ENCODE results near the gene HAPLN1. TPM values are rescaled to one million over a fixed set of nuclear protein-coding genes. Genes with fewer than 3 reads are reported as not detected.

The HAPLN1 gene
- total RNA-seq, 1 experiment from 2014 or later = not detected

DNA sequence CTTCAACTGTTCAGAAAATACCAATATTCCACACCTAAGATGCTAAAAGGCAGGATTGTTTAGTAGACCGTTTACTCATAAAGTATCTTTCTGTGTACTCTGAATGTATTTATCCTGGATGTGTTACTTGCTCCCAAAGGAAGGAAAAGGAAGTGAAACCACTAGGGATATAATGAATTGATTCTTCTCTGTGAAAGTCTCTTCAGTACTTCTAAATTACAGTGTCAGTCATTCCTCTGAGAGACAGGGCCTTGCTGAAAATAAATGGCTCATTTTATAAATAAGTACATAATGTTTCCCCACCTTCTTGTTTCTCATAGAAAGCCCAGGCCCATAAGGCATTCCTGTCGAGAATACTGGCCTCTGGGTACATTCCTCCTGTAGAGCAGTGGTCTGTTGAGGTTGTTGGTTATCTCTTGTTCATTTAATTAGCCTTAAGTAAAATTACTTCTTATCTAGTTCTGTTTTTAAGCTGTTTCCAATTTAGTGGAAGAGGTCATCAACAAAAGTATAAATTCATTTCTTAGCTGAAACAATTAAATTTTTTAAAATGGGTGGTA, 1.6 kb downstream of the HAPLN1 start:
- H3K4me1 Mint-ChIP-seq (ENCODE audit: insufficient read depth, unreplicated experiment) = peaks cover 5% of the 10 kb centered on the region
- no peak overlapping the region for H3K4me3 Mint-ChIP-seq (ENCODE audit: unreplicated experiment)
- TF ChIP-seq, protein P1, sequence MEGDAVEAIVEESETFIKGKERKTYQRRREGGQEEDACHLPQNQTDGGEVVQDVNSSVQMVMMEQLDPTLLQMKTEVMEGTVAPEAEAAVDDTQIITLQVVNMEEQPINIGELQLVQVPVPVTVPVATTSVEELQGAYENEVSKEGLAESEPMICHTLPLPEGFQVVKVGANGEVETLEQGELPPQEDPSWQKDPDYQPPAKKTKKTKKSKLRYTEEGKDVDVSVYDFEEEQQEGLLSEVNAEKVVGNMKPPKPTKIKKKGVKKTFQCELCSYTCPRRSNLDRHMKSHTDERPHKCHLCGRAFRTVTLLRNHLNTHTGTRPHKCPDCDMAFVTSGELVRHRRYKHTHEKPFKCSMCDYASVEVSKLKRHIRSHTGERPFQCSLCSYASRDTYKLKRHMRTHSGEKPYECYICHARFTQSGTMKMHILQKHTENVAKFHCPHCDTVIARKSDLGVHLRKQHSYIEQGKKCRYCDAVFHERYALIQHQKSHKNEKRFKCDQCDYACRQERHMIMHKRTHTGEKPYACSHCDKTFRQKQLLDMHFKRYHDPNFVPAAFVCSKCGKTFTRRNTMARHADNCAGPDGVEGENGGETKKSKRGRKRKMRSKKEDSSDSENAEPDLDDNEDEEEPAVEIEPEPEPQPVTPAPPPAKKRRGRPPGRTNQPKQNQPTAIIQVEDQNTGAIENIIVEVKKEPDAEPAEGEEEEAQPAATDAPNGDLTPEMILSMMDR (IDR thresholded peaks at IDR 0.05; ENCODE audit: unreplicated experiment) = no peak
- no peak for DNase-seq (ENCODE audit: unreplicated experiment)
- H3K27ac Mint-ChIP-seq (ENCODE audit: low read depth, unreplicated experiment) = no peak overlapping the region
- peaks cover 99% of the 10 kb centered on the region for H3K27me3 Mint-ChIP-seq (ENCODE audit: insufficient read depth, unreplicated experiment)
- ChIA-PET POLR2A (no interaction called here), CTCF (interaction anchor here (0.6 to 2.1 kb wide), 9 partner anchors 10 to 538 kb away, joined by 3 to 8 read pairs (median 4); no protein-coding TSS in a partner anchor)
- no peaks in the 10 kb centered on the region for H3K36me3 Mint-ChIP-seq (ENCODE audit: insufficient read depth, unreplicated experiment)
- intact Hi-C loops (cut with micrococcal nuclease) = loop anchor here (1.0 to 5.0 kb wide), 3 partner anchors 208 to 733 kb away; no protein-coding TSS in a partner anchor
- no TSS peak for BruUV-seq (replicated peaks)
- no peaks in the 10 kb centered on the region for H3K9me3 Mint-ChIP-seq (ENCODE audit: unreplicated experiment)

DNA sequence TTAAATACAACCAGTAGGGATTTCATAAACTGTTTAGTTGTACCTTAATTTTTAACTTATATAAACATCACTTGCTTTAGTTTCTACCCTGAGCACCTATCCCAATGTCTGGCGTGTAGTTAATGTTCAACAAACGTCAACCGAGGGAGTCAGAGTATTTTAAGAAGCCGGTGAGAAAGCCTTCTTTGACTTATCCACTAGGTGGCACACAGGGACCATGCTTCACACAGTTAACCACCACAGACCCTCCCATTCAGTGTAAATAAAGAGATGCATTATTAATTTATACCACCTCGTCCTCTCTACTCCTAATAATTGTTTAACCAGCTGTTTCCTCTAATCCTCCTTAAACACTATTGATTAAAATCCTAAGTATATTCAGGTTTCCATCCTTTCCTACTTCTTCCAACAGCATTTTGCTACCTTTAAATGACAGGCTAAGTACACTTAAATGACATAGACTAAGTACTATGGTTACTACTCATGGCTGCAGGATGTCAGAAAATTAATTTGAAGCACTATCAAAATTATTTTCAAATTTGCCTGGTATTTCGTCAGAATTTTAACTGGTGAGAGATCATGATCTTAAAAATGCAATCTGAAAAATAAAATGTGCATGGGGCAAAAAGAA, 2.3 kb downstream of the HAPLN1 start:
- peaks cover 99% of the 10 kb centered on the region for H3K27me3 Mint-ChIP-seq (ENCODE audit: insufficient read depth, unreplicated experiment)
- no TSS peak for BruUV-seq (replicated peaks)
- H3K36me3 Mint-ChIP-seq (ENCODE audit: insufficient read depth, unreplicated experiment) = no peaks in the 10 kb centered on the region
- ChIA-PET POLR2A (no interaction called here), CTCF (interaction anchor here (0.6 to 2.1 kb wide), 14 partner anchors 10 to 1099 kb away, joined by 3 to 8 read pairs (median 4); no protein-coding TSS in a partner anchor)
- no peak overlapping the region for H3K27ac Mint-ChIP-seq (ENCODE audit: low read depth, unreplicated experiment)
- H3K9me3 Mint-ChIP-seq (ENCODE audit: unreplicated experiment) = no peaks in the 10 kb centered on the region
- H3K4me3 Mint-ChIP-seq (ENCODE audit: unreplicated experiment) = no peak overlapping the region
- peaks cover 5% of the 10 kb centered on the region for H3K4me1 Mint-ChIP-seq (ENCODE audit: insufficient read depth, unreplicated experiment)
- TF ChIP-seq, protein P1 (IDR thresholded peaks at IDR 0.05; ENCODE audit: unreplicated experiment) = peak; percentile 82
- intact Hi-C loops (cut with micrococcal nuclease) = loop anchor here (1.0 to 5.0 kb wide), 3 partner anchors 209 to 734 kb away; no protein-coding TSS in a partner anchor
- peak; percentile 67 for DNase-seq (ENCODE audit: unreplicated experiment)

DNA sequence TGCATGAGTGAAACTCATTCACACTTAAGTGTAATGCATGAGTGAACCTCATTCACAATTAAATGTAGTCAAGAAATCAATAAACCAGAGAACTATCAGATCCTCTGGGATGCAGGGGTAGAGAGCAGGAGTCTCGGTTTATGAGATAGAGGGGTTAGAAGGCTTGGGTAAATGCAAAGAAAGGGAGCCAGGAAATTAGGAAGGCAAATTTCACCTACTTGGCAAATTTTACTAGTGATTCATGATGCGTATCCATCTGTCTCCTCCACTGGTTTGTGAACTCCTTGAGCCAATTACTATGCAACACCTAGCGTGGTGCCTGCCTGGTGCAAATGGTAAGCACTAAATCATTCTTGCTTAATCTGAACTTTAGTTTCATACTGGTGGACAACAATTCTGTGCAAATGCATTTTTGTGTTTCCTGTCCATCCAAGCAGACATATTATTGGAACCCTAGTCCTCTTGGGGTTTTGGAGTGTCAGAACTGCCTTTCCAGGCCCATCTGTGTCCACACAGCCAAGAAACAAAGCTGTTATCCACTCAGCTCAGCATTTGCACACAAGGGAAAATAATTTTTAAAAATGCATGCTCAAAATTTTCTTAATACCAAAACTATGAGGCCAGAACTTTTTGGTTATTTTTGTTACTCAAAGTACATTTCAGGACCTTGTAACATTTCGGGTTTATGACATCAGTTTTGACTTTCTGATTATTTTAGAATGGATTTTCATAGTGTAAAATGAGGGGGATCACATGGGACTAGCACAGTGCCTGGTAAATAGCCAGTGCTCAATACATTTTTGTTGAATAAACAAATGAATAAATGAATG, 5.2 kb downstream of the HAPLN1 start:
- no TSS peak for BruUV-seq (replicated peaks)
- peaks cover 89% of the 10 kb centered on the region for H3K27me3 Mint-ChIP-seq (ENCODE audit: insufficient read depth, unreplicated experiment)
- no peak overlapping the region for H3K27ac Mint-ChIP-seq (ENCODE audit: low read depth, unreplicated experiment)
- intact Hi-C loops (cut with micrococcal nuclease) = loop anchor here (5.0 kb wide), 1 partner anchor 737 kb away; no protein-coding TSS in a partner anchor
- no peaks in the 10 kb centered on the region for H3K9me3 Mint-ChIP-seq (ENCODE audit: unreplicated experiment)
- H3K36me3 Mint-ChIP-seq (ENCODE audit: insufficient read depth, unreplicated experiment) = no peaks in the 10 kb centered on the region
- TF ChIP-seq, protein P1 (IDR thresholded peaks at IDR 0.05; ENCODE audit: unreplicated experiment) = no peak
- no peak overlapping the region for H3K4me3 Mint-ChIP-seq (ENCODE audit: unreplicated experiment)
- peak; percentile 22 for DNase-seq (ENCODE audit: unreplicated experiment)
- POLR2A ChIA-PET = no interaction called here
- no peaks in the 10 kb centered on the region for H3K4me1 Mint-ChIP-seq (ENCODE audit: insufficient read depth, unreplicated experiment)
- CTCF ChIA-PET = no interaction called here

DNA sequence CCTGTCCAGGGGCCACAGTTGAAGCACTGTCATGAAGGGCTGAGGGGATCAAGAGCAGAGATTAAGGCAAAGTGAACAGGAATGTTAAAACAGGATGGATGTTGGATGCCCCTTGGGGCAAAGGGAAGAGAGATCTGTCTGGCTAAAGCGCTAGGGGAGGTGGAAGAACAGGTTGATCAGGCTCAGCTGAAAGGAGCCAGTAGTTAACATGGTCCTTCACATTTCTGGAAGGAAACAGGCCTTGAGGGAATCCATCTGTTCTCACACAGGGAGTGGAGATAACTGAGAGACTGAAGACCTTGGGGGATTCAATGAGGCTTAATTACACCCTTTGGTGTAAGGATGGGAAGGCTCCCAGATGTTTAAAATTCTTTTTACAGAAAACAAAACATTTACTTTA, 5.8 kb downstream of the HAPLN1 start:
- ChIA-PET CTCF (no interaction called here), POLR2A (no interaction called here)
- H3K27me3 Mint-ChIP-seq (ENCODE audit: insufficient read depth, unreplicated experiment) = peaks cover 89% of the 10 kb centered on the region
- TF ChIP-seq, protein P1 (IDR thresholded peaks at IDR 0.05; ENCODE audit: unreplicated experiment) = no peak
- intact Hi-C loops (cut with micrococcal nuclease) = loop anchor here (5.0 kb wide), 2 partner anchors 737 to 1363 kb away; no protein-coding TSS in a partner anchor
- H3K36me3 Mint-ChIP-seq (ENCODE audit: insufficient read depth, unreplicated experiment) = no peaks in the 10 kb centered on the region
- no peak overlapping the region for H3K4me3 Mint-ChIP-seq (ENCODE audit: unreplicated experiment)
- DNase-seq (ENCODE audit: unreplicated experiment) = no peak
- no peaks in the 10 kb centered on the region for H3K9me3 Mint-ChIP-seq (ENCODE audit: unreplicated experiment)
- no peaks in the 10 kb centered on the region for H3K4me1 Mint-ChIP-seq (ENCODE audit: insufficient read depth, unreplicated experiment)
- no TSS peak for BruUV-seq (replicated peaks)
- no peak overlapping the region for H3K27ac Mint-ChIP-seq (ENCODE audit: low read depth, unreplicated experiment)

Measured in MCF 10A (cell line).